ENCODE data around the gene SIGLECL1.

Gene SIGLECL1

GRCh38 chr19:51297406-51297805 is 46.5 kb downstream of the SIGLECL1 start:
- no peak for DNase-seq

GRCh38 chr19:51301266-51301665 is 50.4 kb downstream of the SIGLECL1 start:
- DNase-seq = no peak

GRCh38 chr19:51305479-51305878 is 54.6 kb downstream of the SIGLECL1 start:
- no peak for DNase-seq

GRCh38 chr19:51311351-51312257 is 60.7 kb downstream of the SIGLECL1 start, which contains the start of gene IGLON5:
Gene IGLON5 (plus strand): TSS chr19:51311644. CDS start chr19:51311848, 204 bp downstream.
- DNase-seq = no peak

- no peak for DNase-seq
These were observed 65.8 kb downstream of the SIGLECL1 start for GRCh38 chr19:51316688-51317087.

- DNase-seq = no peak
These were observed 66.5 kb downstream of the SIGLECL1 start for GRCh38 chr19:51317376-51317775.

GRCh38 chr19:51317968-51318367 is 67.1 kb downstream of the SIGLECL1 start:
- DNase-seq = no peak

Measured in activated CD8-positive, alpha-beta memory T cell treated with anti-CD3 and anti-CD28 coated beads, Interleukin-2, amount 50 U/mL, for 48 hours (primary cell).